Uterus (tissue), 2 donors: ENCODE data around the gene PRDM2.

Source experiments
- POLR2A ChIP-seq, 2 donors: fragments of 450-650 bp; IDR thresholded peaks; one replicate each; pipeline ENCODE4 v1.6.1; 2016; ENCODE audit warnings: antibody characterized with exemption in 2 of 2, mild to moderate bottlenecking in 1 of 2, moderate library complexity in 1 of 2
- TF ChIP-seq, protein P1 (sequence below), 4 experiments: fragments of 200-600 bp in 2 of 4; fragments of 450-650 bp in 2 of 4; sonication (generic) in 2 of 4; IDR thresholded peaks; one replicate each; pipeline ENCODE4 v1.5.1; 2016 to 2019; ENCODE audit warnings: antibody characterized with exemption in 4 of 4, mild to moderate bottlenecking in 2 of 4, moderate library complexity in 1 of 4

DNA sequence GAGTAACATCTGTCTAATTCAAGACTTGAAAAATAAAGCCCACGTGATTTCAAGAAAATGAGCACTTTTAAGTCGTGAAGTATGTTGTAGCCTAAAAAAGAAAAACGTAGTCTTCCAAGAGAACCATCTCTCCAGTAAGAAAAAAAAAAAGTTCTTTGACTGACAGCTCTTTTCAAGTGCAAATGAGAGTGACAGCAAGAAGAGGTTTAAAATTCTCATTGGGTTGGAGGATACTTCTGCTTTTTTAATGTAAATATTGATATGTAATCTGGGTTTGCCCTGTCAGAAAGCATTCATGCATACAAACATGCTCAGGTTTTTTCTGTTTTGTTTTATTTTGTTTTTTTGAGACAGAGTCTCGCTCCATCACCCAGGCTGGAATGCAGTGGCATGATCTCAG is 32.3 kb upstream of the PRDM2 start:
- TF ChIP-seq, protein P1, sequence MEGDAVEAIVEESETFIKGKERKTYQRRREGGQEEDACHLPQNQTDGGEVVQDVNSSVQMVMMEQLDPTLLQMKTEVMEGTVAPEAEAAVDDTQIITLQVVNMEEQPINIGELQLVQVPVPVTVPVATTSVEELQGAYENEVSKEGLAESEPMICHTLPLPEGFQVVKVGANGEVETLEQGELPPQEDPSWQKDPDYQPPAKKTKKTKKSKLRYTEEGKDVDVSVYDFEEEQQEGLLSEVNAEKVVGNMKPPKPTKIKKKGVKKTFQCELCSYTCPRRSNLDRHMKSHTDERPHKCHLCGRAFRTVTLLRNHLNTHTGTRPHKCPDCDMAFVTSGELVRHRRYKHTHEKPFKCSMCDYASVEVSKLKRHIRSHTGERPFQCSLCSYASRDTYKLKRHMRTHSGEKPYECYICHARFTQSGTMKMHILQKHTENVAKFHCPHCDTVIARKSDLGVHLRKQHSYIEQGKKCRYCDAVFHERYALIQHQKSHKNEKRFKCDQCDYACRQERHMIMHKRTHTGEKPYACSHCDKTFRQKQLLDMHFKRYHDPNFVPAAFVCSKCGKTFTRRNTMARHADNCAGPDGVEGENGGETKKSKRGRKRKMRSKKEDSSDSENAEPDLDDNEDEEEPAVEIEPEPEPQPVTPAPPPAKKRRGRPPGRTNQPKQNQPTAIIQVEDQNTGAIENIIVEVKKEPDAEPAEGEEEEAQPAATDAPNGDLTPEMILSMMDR (IDR thresholded peaks at IDR 0.05), result no peak
- no peak for TF ChIP-seq POLR2A (IDR thresholded peaks at IDR 0.05)
